DMS53 (cell line): ENCODE measurements around the gene NCKIPSD.
A peak's percentile ranks its signal among the peaks of the same experiment; 100 is the strongest.

Source experiments
- DNase-seq: peaks from one replicate; lab custom pipeline; 2025; lab: John Stamatoyannopoulos, UW

NCKIPSD gene

GRCh38 chr3:48647714-48648113 lies 38.0 kb downstream of the NCKIPSD start:
- DNase-seq = no peak

- no peak for DNase-seq
Observed at GRCh38 chr3:48644898-48645760, 40.6 kb downstream of the NCKIPSD start.

GRCh38 chr3:48642605-48643004 lies 43.1 kb downstream of the NCKIPSD start:
- DNase-seq = no peak

- no peak for DNase-seq
Observed at GRCh38 chr3:48641396-48641795, 44.3 kb downstream of the NCKIPSD start.

GRCh38 chr3:48639944-48640606 lies 45.6 kb downstream of the NCKIPSD start:
- DNase-seq = no peak

GRCh38 chr3:48637305-48637704 lies 48.4 kb downstream of the NCKIPSD start:
- DNase-seq = no peak

GRCh38 chr3:48636149-48636655 lies 49.5 kb downstream of the NCKIPSD start:
- no peak for DNase-seq

- DNase-seq = peak; percentile 92
Observed at GRCh38 chr3:48635222-48636021, 50.3 kb downstream of the NCKIPSD start, which contains the start of gene SLC26A6. Gene SLC26A6, minus strand, starts transcription at chr3:48635461. Its CDS starts 68 bp downstream, at chr3:48635393.

GRCh38 chr3:48634661-48635221 lies 51.0 kb downstream of the NCKIPSD start:
- DNase-seq = peak; percentile 39

- DNase-seq = no peak
Observed at GRCh38 chr3:48633743-48634142, 52.0 kb downstream of the NCKIPSD start.

GRCh38 chr3:48633256-48633655 lies 52.5 kb downstream of the NCKIPSD start:
- DNase-seq = no peak

- DNase-seq = no peak
Observed at GRCh38 chr3:48631516-48632448, 53.9 kb downstream of the NCKIPSD start.

- no peak for DNase-seq
Observed at GRCh38 chr3:48630833-48631232, 54.9 kb downstream of the NCKIPSD start.

GRCh38 chr3:48630407-48630806 lies 55.3 kb downstream of the NCKIPSD start:
- no peak for DNase-seq

GRCh38 chr3:48629894-48630293 lies 55.8 kb downstream of the NCKIPSD start:
- no peak for DNase-seq

GRCh38 chr3:48628277-48629017 lies 57.3 kb downstream of the NCKIPSD start:
- no peak for DNase-seq

- DNase-seq = no peak
Observed at GRCh38 chr3:48625600-48625999, 60.1 kb downstream of the NCKIPSD start.

- DNase-seq = no peak
Observed at GRCh38 chr3:48624767-48625166, 60.9 kb downstream of the NCKIPSD start.

GRCh38 chr3:48623851-48624547 lies 61.7 kb downstream of the NCKIPSD start:
- DNase-seq = peak; percentile 78
